ENCODE data around the gene IL17RC.

IL17RC gene

DNA sequence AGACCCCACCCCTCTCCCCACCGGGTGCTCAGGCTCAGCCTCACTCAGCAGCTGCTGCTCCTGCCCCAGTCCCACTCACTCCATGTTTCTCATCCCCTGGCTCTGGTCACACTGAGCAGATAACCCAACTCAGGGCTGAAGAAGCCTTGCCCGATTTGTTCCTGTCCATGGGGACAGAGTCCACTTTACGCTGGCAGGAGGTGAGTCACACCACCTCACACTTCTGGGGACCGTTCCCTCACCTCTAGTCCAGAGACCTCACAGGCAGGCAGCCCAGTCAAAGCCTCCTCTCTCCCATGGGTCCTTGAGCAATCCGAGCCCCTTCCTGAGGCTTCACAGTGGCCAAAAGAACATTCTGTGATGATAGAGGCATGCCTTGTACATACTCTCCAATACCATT, 38.2 kb upstream of the IL17RC start:
- Histone ChIP-seq H3K27ac (replicated peaks) (no peak overlapping the region), H3K4me3 (replicated peaks; ENCODE audit: insufficient read depth, low read length) (no peak overlapping the region), H3K27me3 (ENCODE audit: insufficient read depth, poor library complexity, severe bottlenecking) (no peaks in the 10 kb centered on the region)
- DNase-seq (ENCODE audit: low read depth in 1 of 2, low spot score in 1 of 2) = no peak
- no peak for TF ChIP-seq GABPA (IDR thresholded peaks at IDR 0.05; ENCODE audit: low read depth)

DNA sequence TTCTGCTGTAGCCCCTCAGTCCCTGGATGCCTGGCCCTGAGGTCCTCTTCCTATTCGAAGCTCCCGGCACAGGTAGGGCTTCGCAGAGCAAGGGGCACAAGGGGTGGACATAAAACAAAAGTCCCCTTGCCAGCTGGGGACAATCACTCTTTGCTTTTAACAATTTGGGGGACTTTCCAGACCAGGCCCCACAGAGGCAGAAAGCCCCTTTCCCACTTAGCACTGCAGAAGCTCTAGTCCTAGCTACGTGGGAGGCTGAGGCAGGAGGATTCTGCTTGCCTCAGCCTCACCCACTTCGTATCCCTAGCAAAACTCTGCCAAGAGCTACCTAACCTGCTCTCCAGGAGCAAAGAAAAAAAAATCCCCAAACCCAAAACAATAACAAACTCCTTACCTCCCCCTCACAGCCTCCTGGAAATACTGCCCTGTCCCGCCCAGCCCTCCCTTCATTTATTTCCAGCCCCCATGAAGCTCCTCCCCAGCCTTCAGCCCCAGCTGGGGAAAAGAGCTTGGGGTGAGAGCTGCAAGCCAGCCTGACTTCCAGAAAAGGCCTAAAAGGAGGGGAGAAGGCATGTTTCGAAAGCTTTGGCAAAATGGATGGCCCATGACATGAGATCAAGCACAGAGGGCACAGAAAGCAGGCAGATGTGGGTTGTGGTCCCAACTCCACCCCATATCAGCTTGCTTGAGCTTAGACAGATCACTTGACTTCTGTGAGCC, 36.9 kb upstream of the IL17RC start, which contains the start of gene CIDEC:
Gene CIDEC, minus strand, starts transcription at position 424 of the 720 bp plus-strand sequence. CDS start 1,767 bp downstream, outside the sequence.
- Histone ChIP-seq H3K27ac (replicated peaks) (no peak within 1 kb of the TSS), H3K4me3 (replicated peaks; ENCODE audit: insufficient read depth, low read length) (no peak within 1 kb of the TSS), H3K27me3 (ENCODE audit: insufficient read depth, poor library complexity, severe bottlenecking) (no peaks in the 10 kb centered on the region)
- DNase-seq (ENCODE audit: low read depth in 1 of 2, low spot score in 1 of 2) = no peak
- no peak for TF ChIP-seq SPI1 (IDR thresholded peaks at IDR 0.05; ENCODE audit: borderline replicate concordance, low read depth)
- TF ChIP-seq, protein P1, sequence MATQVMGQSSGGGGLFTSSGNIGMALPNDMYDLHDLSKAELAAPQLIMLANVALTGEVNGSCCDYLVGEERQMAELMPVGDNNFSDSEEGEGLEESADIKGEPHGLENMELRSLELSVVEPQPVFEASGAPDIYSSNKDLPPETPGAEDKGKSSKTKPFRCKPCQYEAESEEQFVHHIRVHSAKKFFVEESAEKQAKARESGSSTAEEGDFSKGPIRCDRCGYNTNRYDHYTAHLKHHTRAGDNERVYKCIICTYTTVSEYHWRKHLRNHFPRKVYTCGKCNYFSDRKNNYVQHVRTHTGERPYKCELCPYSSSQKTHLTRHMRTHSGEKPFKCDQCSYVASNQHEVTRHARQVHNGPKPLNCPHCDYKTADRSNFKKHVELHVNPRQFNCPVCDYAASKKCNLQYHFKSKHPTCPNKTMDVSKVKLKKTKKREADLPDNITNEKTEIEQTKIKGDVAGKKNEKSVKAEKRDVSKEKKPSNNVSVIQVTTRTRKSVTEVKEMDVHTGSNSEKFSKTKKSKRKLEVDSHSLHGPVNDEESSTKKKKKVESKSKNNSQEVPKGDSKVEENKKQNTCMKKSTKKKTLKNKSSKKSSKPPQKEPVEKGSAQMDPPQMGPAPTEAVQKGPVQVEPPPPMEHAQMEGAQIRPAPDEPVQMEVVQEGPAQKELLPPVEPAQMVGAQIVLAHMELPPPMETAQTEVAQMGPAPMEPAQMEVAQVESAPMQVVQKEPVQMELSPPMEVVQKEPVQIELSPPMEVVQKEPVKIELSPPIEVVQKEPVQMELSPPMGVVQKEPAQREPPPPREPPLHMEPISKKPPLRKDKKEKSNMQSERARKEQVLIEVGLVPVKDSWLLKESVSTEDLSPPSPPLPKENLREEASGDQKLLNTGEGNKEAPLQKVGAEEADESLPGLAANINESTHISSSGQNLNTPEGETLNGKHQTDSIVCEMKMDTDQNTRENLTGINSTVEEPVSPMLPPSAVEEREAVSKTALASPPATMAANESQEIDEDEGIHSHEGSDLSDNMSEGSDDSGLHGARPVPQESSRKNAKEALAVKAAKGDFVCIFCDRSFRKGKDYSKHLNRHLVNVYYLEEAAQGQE (IDR thresholded peaks at IDR 0.05; ENCODE audit: insufficient replicate concordance, low read depth) = no peak
- no peak for TF ChIP-seq GABPA (IDR thresholded peaks at IDR 0.05; ENCODE audit: low read depth)
- no peak for TF ChIP-seq POLR2AphosphoS5 (IDR thresholded peaks at IDR 0.05; ENCODE audit: low read depth)
- TF ChIP-seq CTCF (IDR thresholded peaks at IDR 0.05; ENCODE audit: insufficient read depth, low read length) = no peak

- Histone ChIP-seq H3K27me3 (ENCODE audit: insufficient read depth, poor library complexity, severe bottlenecking) (no peaks in the 10 kb centered on the region), H3K27ac (replicated peaks) (no peak overlapping the region), H3K4me3 (replicated peaks; ENCODE audit: insufficient read depth, low read length) (no peak overlapping the region)
- no peak for DNase-seq (ENCODE audit: low read depth in 1 of 2, low spot score in 1 of 2)
- TF ChIP-seq GABPA (IDR thresholded peaks at IDR 0.05; ENCODE audit: low read depth) (no peak), POLR2AphosphoS5 (IDR thresholded peaks at IDR 0.05; ENCODE audit: low read depth) (no peak), CTCF (IDR thresholded peaks at IDR 0.05; ENCODE audit: insufficient read depth, low read length) (no peak), SPI1 (IDR thresholded peaks at IDR 0.05; ENCODE audit: borderline replicate concordance, low read depth) (no peak)
- TF ChIP-seq, protein P1 (IDR thresholded peaks at IDR 0.05; ENCODE audit: insufficient replicate concordance, low read depth) = no peak
Observed at GRCh38 chr3:9881441-9881840, 35.5 kb upstream of the IL17RC start.

GRCh38 chr3:9883706-9884554, 33.0 kb upstream of the IL17RC start:
- no peak overlapping the region for H3K27ac ChIP-seq (replicated peaks)
- no peak for DNase-seq (ENCODE audit: low read depth in 1 of 2, low spot score in 1 of 2)
- H3K4me3 ChIP-seq (replicated peaks; ENCODE audit: insufficient read depth, low read length) = no peak overlapping the region
- no peak for TF ChIP-seq GABPA (IDR thresholded peaks at IDR 0.05; ENCODE audit: low read depth)
- TF ChIP-seq, protein P1 (IDR thresholded peaks at IDR 0.05; ENCODE audit: insufficient replicate concordance, low read depth) = no peak
- no peak for TF ChIP-seq POLR2AphosphoS5 (IDR thresholded peaks at IDR 0.05; ENCODE audit: low read depth)
- no peak for TF ChIP-seq SPI1 (IDR thresholded peaks at IDR 0.05; ENCODE audit: borderline replicate concordance, low read depth)
- TF ChIP-seq CTCF (IDR thresholded peaks at IDR 0.05; ENCODE audit: insufficient read depth, low read length) = no peak
- H3K27me3 ChIP-seq (ENCODE audit: insufficient read depth, poor library complexity, severe bottlenecking) = no peaks in the 10 kb centered on the region

Measured in HL-60 (cell line).